BE2C (cell line): Measurements from ENCODE around the gene MSANTD2.

ENCODE experiments used
- DNase-seq: peaks from one replicate; pipeline ENCODE4 v3.0.0-alpha.2; 2020
- H3K27me3 ChIP-seq: fragments of 250-450 bp; sonication (Bioruptor Pico); 2 replicates; pipeline ENCODE4 v1.5.1; 2020; ENCODE audit warnings: mild to moderate bottlenecking
- H3K36me3 ChIP-seq: fragments of 250-450 bp; sonication (Bioruptor Pico); 2 replicates; pipeline ENCODE4 v1.5.1; 2020; ENCODE audit warnings: mild to moderate bottlenecking
- H3K4me1 ChIP-seq: fragments of 250-450 bp; sonication (Bioruptor Pico); 2 replicates; pipeline ENCODE4 v1.5.1; 2020
- H3K4me3 ChIP-seq: 2 replicates; pipeline ENCODE4 v1.5.1; 2011; ENCODE audit warnings: low read depth, low read length
- H3K9me3 ChIP-seq: fragments of 250-450 bp; sonication (Bioruptor Pico); 2 replicates; pipeline ENCODE4 v1.5.1; 2020
- TF ChIP-seq, protein P1 (sequence below): IDR thresholded peaks from 2 replicates; pipeline ENCODE4 v1.5.1; 2012; ENCODE audit warnings: mild to moderate bottlenecking, low read depth, low read length

Gene MSANTD2

GRCh38 chr11:124825876-124826275 is 25.7 kb upstream of the MSANTD2 start:
- TF ChIP-seq, protein P1, sequence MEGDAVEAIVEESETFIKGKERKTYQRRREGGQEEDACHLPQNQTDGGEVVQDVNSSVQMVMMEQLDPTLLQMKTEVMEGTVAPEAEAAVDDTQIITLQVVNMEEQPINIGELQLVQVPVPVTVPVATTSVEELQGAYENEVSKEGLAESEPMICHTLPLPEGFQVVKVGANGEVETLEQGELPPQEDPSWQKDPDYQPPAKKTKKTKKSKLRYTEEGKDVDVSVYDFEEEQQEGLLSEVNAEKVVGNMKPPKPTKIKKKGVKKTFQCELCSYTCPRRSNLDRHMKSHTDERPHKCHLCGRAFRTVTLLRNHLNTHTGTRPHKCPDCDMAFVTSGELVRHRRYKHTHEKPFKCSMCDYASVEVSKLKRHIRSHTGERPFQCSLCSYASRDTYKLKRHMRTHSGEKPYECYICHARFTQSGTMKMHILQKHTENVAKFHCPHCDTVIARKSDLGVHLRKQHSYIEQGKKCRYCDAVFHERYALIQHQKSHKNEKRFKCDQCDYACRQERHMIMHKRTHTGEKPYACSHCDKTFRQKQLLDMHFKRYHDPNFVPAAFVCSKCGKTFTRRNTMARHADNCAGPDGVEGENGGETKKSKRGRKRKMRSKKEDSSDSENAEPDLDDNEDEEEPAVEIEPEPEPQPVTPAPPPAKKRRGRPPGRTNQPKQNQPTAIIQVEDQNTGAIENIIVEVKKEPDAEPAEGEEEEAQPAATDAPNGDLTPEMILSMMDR: no peak
- no peaks in the 10 kb centered on the region for H3K4me1 ChIP-seq
- peaks cover 26% of the 10 kb centered on the region for H3K27me3 ChIP-seq

DNA sequence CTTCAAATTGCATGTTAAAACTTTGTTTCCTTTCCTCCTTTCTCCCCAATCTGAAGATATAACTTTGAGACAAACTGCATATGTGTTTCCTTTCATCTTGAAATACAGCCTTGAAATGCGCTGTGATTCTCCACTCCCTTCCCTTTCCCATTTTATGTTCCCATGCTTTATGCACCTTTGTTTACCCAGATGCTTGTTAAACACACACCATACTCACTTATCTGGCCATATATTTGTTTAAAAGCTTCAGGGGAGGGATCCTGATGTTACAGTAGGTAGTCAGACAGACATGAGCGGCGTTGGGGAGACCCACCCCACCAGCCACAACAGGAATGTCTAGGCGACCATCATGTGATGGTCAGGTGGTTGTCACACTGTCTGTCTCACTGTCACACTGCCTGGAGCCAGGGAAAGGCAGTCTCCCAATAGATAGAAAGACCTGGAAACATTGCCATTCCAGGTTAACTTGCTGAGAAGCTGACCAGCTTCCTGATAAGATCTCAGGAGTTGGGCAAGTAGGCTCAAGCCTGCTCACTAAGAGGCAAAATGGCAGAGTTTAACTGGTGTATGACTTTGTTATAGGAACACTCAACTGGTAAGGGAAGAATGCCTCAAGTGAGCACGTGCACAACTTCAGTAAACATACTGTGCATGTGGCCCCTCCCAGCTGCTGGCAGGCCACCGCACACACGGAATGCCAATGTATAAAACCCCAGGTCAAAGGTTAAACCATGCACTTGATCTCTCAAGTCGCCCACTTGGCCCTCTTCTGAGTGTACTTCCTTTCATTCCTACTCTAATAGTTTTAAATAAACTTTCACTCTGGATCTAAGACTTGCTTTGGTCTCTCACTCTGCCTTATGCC is 23.5 kb upstream of the MSANTD2 start:
- TF ChIP-seq, protein P1: no peak
- H3K9me3 ChIP-seq: no peaks in the 10 kb centered on the region
- no peaks in the 10 kb centered on the region for H3K4me1 ChIP-seq
- peaks cover 41% of the 10 kb centered on the region for H3K27me3 ChIP-seq
- no peaks in the 10 kb centered on the region for H3K36me3 ChIP-seq
- H3K4me3 ChIP-seq: no peak overlapping the region
- DNase-seq: no peak

More at GRCh38 chr11:124825876-124826275, 25.7 kb upstream of the MSANTD2 start:
- Histone ChIP-seq H3K36me3 (no peaks in the 10 kb centered on the region), H3K9me3 (no peaks in the 10 kb centered on the region), H3K4me3 (no peak overlapping the region)
- DNase-seq: no peak

GRCh38 chr11:124821995-124822730 is 22.0 kb upstream of the MSANTD2 start:
- H3K4me3 ChIP-seq: no peak overlapping the region
- H3K36me3 ChIP-seq: no peaks in the 10 kb centered on the region
- H3K4me1 ChIP-seq: no peaks in the 10 kb centered on the region
- peaks cover 54% of the 10 kb centered on the region for H3K27me3 ChIP-seq
- DNase-seq: no peak
- no peaks in the 10 kb centered on the region for H3K9me3 ChIP-seq
- TF ChIP-seq, protein P1: no peak

- TF ChIP-seq, protein P1: no peak
- no peak for DNase-seq
These were observed 16.8 kb upstream of the MSANTD2 start for GRCh38 chr11:124817036-124817435.

DNA sequence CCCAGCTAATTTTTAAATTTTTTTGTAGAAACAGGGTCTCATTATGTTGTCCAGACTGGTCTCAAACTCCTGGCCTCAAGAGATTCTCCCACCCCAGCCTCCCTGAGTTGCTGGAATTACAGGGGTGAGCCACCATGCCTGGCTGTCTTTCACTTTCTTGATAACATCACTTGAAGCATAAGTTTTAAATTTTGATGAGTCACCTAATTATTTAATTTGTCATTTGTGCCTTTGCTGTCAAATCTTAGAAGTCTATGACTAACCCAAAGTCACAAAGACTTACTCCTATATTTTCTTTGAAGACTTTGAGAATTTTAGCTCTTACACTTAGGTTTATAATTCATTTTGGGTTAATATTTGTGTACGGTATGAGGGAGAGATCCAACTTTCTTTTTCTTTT is 14.5 kb upstream of the MSANTD2 start:
- no peaks in the 10 kb centered on the region for H3K4me1 ChIP-seq
- TF ChIP-seq, protein P1: no peak
- no peaks in the 10 kb centered on the region for H3K36me3 ChIP-seq
- no peak for DNase-seq
- H3K27me3 ChIP-seq: peaks cover 45% of the 10 kb centered on the region
- no peak overlapping the region for H3K4me3 ChIP-seq
- H3K9me3 ChIP-seq: no peaks in the 10 kb centered on the region

More at GRCh38 chr11:124817036-124817435, 16.8 kb upstream of the MSANTD2 start:
- no peaks in the 10 kb centered on the region for H3K9me3 ChIP-seq
- H3K27me3 ChIP-seq: peaks cover 51% of the 10 kb centered on the region
- no peak overlapping the region for H3K4me3 ChIP-seq
- H3K4me1 ChIP-seq: no peaks in the 10 kb centered on the region
- no peaks in the 10 kb centered on the region for H3K36me3 ChIP-seq

- TF ChIP-seq, protein P1: no peak
- H3K36me3 ChIP-seq: no peaks in the 10 kb centered on the region
These were observed 12.7 kb upstream of the MSANTD2 start for GRCh38 chr11:124812876-124813275.

More at GRCh38 chr11:124812876-124813275, 12.7 kb upstream of the MSANTD2 start:
- Histone ChIP-seq H3K27me3 (peaks cover 29% of the 10 kb centered on the region), H3K4me1 (no peaks in the 10 kb centered on the region), H3K9me3 (no peaks in the 10 kb centered on the region), H3K4me3 (no peak overlapping the region)
- DNase-seq: no peak
